HepG2 (cell line): ENCODE results near the gene PODN. TPM values are rescaled to one million over a fixed set of nuclear protein-coding genes. Genes with fewer than 3 reads are reported as not detected.

ENCODE experiments used
- ATF4 ChIP-seq, 2 experiments: fragments of 450-650 bp in 1 of 2; sonication (generic) in 1 of 2; formaldehyde crosslinking; IDR thresholded peaks; 2 replicates each; pipeline versions ENCODE4 v1.5.0 to v1.8.0; 2020 to 2022; ENCODE audit warnings: mild to moderate bottlenecking in 1 of 2, missing genetic modification reagents in 1 of 2
- IRF2 ChIP-seq: IDR thresholded peaks from 2 replicates; pipeline ENCODE4 v1.6.1; 2018; ENCODE audit warnings: missing genetic modification reagents, missing compliant biosample characterization
- JARID2 ChIP-seq: sonication (generic); formaldehyde crosslinking; IDR thresholded peaks from 2 replicates; pipeline ENCODE4 v1.8.1; 2023; ENCODE audit warnings: missing genetic modification reagents, inconsistent platforms; ENCODE audit not compliant: insufficient replicate concordance
- MAX ChIP-seq: IDR thresholded peaks from 2 replicates; pipeline ENCODE4 v1.6.1; 2012; ENCODE audit warnings: inconsistent platforms
- NFE2 ChIP-seq: sonication (generic); formaldehyde crosslinking; IDR thresholded peaks from 2 replicates; pipeline ENCODE4 v1.4.0; 2020; ENCODE audit warnings: missing genetic modification reagents
- RERE ChIP-seq: IDR thresholded peaks from 2 replicates; pipeline ENCODE4 v1.6.1; 2016; ENCODE audit warnings: low read depth, missing genetic modification reagents, missing compliant biosample characterization
- RFXANK ChIP-seq: IDR thresholded peaks from 2 replicates; pipeline ENCODE4 v1.6.1; 2016
- ZBTB37 ChIP-seq: sonication (generic); formaldehyde crosslinking; IDR thresholded peaks from 2 replicates; pipeline ENCODE4 v1.4.0; 2020; ENCODE audit warnings: mild to moderate bottlenecking, missing genetic modification reagents
- ZNF329 ChIP-seq: sonication (generic); formaldehyde crosslinking; IDR thresholded peaks from 2 replicates; pipeline ENCODE4 v1.9.0; 2021; ENCODE audit warnings: low read depth, mild to moderate bottlenecking, missing genetic modification reagents
- ZNF747 ChIP-seq: sonication (generic); formaldehyde crosslinking; IDR thresholded peaks from 2 replicates; pipeline ENCODE4 v1.8.1; 2023; ENCODE audit warnings: missing genetic modification reagents, mild to moderate bottlenecking, borderline replicate concordance
- polyA plus RNA-seq, 8 experiments: library from polyadenylated mRNA; depleted of rRNA in 3 of 8; stranded (reverse) in 7 of 8; unstranded in 1 of 8; fragments of >200 nt; fragmentation: Illumina TruSeq in 4 of 8; extraction: Trizol in 4 of 8; gene quantifications; 2 replicates each; pipeline versions ENCODE4 v1.2.1 to v1.2.3, GENCODE V29; 2011 to 2016; ENCODE audit warnings: low read depth in 4 of 8, missing spikeins in 1 of 8, mixed read lengths in 1 of 8; ENCODE audit not compliant: insufficient read depth in 1 of 8
- total RNA-seq, 5 experiments: library from RNA; depleted of rRNA; stranded (reverse); fragments of >200 nt; fragmentation: Illumina TruSeq; extraction: Trizol; gene quantifications; 2 replicates each; pipeline ENCODE4 v1.2.3, GENCODE V29; 2016; ENCODE audit warnings: low read depth in 1 of 5
- TF ChIP-seq, protein P1 (sequence below): sonication (generic); formaldehyde crosslinking; IDR thresholded peaks from 2 replicates; pipeline ENCODE4 v1.5.0; 2020; ENCODE audit warnings: mild to moderate bottlenecking, missing genetic modification reagents, borderline replicate concordance
- TF ChIP-seq, protein P2 (sequence below): sonication (generic); formaldehyde crosslinking; IDR thresholded peaks from 2 replicates; pipeline ENCODE4 v1.4.0; 2020; ENCODE audit warnings: missing genetic modification reagents

PODN gene
- total and polyA plus RNA-seq, 2 of the 13 experiments (the other 11 are each of a cell fraction or from before 2014, with no cell fraction given): 0.13 TPM; not detected in 1

GRCh38 chr1:53107570-53108322 is 45.7 kb downstream of the PODN start (continued):
- TF ChIP-seq ZNF329 (CRISPR knock-in tag) (no peak), ZNF747 (CRISPR knock-in tag) (0 out of 2 replicates have a peak, but pooled peaks have one; percentile 45), RERE (CRISPR knock-in tag) (peak; percentile 99), JARID2 (CRISPR knock-in tag) (no peak), MAX (peak; percentile 51; the same call in 1 of the 2 replicates), ZBTB37 (CRISPR knock-in tag) (0 out of 2 replicates have a peak, but pooled peaks have one; percentile 35), NFE2 (CRISPR knock-in tag) (no peak), ATF4 (CRISPR knock-in tag; IDR thresholded peaks at IDR 0.05) (peak in 1 of 2 experiments; percentile 71; a peak in 2 of 4 replicates), RFXANK (CRISPR knock-in tag) (0 out of 2 replicates have a peak, but pooled peaks have one; percentile 70), IRF2 (CRISPR knock-in tag) (peak; percentile 76; the same call in 1 of the 2 replicates)
- TF ChIP-seq, protein P1, sequence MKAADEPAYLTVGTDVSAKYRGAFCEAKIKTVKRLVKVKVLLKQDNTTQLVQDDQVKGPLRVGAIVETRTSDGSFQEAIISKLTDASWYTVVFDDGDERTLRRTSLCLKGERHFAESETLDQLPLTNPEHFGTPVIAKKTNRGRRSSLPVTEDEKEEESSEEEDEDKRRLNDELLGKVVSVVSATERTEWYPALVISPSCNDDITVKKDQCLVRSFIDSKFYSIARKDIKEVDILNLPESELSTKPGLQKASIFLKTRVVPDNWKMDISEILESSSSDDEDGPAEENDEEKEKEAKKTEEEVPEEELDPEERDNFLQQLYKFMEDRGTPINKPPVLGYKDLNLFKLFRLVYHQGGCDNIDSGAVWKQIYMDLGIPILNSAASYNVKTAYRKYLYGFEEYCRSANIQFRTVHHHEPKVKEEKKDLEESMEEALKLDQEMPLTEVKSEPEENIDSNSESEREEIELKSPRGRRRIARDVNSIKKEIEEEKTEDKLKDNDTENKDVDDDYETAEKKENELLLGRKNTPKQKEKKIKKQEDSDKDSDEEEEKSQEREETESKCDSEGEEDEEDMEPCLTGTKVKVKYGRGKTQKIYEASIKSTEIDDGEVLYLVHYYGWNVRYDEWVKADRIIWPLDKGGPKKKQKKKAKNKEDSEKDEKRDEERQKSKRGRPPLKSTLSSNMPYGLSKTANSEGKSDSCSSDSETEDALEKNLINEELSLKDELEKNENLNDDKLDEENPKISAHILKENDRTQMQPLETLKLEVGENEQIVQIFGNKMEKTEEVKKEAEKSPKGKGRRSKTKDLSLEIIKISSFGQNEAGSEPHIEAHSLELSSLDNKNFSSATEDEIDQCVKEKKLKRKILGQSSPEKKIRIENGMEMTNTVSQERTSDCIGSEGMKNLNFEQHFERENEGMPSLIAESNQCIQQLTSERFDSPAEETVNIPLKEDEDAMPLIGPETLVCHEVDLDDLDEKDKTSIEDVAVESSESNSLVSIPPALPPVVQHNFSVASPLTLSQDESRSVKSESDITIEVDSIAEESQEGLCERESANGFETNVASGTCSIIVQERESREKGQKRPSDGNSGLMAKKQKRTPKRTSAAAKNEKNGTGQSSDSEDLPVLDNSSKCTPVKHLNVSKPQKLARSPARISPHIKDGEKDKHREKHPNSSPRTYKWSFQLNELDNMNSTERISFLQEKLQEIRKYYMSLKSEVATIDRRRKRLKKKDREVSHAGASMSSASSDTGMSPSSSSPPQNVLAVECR (CRISPR knock-in tag): peak; percentile 36; the same call in 1 of the 2 replicates
- TF ChIP-seq, protein P2, sequence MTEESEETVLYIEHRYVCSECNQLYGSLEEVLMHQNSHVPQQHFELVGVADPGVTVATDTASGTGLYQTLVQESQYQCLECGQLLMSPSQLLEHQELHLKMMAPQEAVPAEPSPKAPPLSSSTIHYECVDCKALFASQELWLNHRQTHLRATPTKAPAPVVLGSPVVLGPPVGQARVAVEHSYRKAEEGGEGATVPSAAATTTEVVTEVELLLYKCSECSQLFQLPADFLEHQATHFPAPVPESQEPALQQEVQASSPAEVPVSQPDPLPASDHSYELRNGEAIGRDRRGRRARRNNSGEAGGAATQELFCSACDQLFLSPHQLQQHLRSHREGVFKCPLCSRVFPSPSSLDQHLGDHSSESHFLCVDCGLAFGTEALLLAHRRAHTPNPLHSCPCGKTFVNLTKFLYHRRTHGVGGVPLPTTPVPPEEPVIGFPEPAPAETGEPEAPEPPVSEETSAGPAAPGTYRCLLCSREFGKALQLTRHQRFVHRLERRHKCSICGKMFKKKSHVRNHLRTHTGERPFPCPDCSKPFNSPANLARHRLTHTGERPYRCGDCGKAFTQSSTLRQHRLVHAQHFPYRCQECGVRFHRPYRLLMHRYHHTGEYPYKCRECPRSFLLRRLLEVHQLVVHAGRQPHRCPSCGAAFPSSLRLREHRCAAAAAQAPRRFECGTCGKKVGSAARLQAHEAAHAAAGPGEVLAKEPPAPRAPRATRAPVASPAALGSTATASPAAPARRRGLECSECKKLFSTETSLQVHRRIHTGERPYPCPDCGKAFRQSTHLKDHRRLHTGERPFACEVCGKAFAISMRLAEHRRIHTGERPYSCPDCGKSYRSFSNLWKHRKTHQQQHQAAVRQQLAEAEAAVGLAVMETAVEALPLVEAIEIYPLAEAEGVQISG: 0 out of 2 replicates have a peak, but pooled peaks have one; percentile 45
